MM.1S (cell line): Measurements from ENCODE around the gene CD93.

Experiments
- EZH2 ChIP-seq: fragments of 300-600 bp; sonication (generic); optimal IDR thresholded peaks from 2 replicates; pipeline ENCODE3; 2017; ENCODE audit warnings: low read depth, mild to moderate bottlenecking, antibody characterized with exemption, low read length, mixed read lengths
- EZH2phosphoT487 ChIP-seq: fragments of 300-600 bp; sonication (generic); IDR thresholded peaks from 2 replicates; pipeline ENCODE4 v1.6.1; 2018; ENCODE audit warnings: antibody characterized with exemption, low read length
- TF ChIP-seq, protein P1 (sequence below): fragments of 300-600 bp; sonication (generic); IDR thresholded peaks from 2 replicates; pipeline ENCODE4 v1.5.1; 2016; ENCODE audit warnings: antibody characterized with exemption, low read length, mixed read lengths

DNA sequence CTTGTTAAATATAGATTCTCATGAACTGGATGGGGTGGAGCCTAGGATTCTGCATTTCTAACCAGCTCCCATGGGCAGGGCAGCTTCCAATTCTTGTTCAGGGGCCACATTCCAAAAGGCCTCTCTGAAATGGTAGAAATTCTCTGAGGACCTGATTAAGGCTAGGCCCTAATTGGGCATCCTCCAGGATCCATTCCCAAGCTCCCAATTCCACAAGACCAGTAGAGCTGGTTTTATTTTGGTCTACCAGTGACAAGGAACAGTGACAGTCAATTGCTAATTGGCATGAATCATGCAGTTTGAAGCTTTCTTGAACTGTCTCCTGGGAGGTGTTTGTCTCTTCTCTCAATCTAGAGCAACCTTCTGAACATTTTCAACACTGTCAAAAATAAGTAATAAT is 39.7 kb downstream of the CD93 start:
- no peak for TF ChIP-seq EZH2
- TF ChIP-seq, protein P1, sequence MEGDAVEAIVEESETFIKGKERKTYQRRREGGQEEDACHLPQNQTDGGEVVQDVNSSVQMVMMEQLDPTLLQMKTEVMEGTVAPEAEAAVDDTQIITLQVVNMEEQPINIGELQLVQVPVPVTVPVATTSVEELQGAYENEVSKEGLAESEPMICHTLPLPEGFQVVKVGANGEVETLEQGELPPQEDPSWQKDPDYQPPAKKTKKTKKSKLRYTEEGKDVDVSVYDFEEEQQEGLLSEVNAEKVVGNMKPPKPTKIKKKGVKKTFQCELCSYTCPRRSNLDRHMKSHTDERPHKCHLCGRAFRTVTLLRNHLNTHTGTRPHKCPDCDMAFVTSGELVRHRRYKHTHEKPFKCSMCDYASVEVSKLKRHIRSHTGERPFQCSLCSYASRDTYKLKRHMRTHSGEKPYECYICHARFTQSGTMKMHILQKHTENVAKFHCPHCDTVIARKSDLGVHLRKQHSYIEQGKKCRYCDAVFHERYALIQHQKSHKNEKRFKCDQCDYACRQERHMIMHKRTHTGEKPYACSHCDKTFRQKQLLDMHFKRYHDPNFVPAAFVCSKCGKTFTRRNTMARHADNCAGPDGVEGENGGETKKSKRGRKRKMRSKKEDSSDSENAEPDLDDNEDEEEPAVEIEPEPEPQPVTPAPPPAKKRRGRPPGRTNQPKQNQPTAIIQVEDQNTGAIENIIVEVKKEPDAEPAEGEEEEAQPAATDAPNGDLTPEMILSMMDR = no peak
- TF ChIP-seq EZH2phosphoT487 = no peak
